Amniotic epithelial cell (primary cell): ENCODE results near the gene LIFR.

Experiments
- DNase-seq: peaks from one replicate; pipeline ENCODE4 v3.0.0-alpha.2; 2010; ENCODE audit warnings: low read depth

The LIFR gene

DNA sequence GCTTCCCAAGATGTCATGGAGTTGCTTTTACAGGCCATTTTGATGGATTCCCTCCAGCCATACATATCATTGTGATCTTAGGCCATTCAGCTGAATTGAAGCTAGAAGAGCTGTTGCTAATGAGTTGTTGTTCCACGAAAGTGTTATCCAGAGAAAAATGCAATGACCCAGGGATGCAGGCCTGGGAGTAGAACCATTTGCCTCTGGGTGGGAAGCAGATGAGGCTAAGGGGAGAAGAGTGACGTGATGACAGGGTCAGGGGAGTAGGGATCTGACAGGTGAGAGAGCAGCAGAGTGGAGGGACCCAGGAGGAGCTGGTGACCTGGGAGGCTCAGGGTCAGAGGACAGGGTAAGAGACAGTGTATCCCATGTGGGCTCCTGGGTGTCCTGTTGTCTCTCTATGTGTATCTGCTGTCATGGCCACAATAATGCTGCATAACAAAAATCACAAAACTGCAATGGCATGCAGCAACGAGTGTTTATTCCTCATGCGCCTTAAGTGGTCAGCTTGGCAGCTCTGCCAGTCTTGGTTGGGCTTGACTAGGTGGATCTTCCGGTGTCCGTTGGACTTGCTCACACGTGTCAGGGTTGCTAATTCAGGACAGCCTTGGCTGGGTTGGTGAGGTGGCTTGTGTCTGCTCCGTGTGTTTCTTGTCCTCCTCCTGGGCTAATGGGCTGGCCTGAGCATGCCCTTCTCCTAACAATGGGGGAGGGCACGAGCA, 90.6 kb downstream of the LIFR start:
- DNase-seq: no peak

- DNase-seq: no peak
Measured at GRCh38 chr5:38465061-38465460, 91.4 kb downstream of the LIFR start.

DNA sequence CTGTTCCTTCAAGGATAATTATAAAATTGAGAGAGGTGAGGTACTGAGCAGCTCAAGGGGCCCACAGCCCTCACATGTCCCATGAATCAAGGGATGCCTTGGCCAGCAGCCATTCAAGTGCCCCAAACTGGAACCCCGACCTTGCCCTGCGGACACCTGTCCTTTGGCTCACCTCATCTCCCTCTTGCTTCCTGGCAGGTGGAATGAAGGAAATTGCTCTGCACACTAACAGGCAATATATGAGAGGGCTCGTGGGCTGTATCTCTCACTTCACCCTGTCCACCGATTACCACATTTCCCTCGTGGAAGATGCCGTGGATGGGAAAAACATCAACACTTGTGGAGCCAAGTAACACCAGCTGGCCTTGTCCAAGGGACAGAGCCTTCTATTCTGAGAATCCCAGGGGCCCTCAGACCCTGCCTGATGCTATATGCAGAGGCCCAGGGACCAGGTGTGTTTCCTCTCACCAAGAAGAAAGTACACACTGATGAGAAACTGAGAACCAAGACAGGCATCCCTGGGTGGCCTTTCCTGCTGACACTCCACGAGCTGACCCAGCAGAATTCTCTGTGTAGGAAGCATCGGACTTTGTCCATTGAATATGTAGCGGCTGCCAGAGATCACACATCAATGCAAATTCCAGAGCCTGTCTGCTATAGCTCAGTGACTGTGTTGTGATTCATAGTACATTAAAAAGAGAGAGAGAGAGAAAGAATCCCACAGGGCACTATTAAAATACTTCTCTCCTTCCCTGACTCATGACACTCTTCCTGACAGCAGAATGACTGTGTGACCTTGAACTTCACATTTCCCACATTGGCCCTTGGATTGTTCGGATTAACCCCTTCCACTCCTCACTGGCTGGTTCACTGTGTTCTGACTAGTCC, 92.6 kb downstream of the LIFR start:
- DNase-seq: peak; percentile 87

DNA sequence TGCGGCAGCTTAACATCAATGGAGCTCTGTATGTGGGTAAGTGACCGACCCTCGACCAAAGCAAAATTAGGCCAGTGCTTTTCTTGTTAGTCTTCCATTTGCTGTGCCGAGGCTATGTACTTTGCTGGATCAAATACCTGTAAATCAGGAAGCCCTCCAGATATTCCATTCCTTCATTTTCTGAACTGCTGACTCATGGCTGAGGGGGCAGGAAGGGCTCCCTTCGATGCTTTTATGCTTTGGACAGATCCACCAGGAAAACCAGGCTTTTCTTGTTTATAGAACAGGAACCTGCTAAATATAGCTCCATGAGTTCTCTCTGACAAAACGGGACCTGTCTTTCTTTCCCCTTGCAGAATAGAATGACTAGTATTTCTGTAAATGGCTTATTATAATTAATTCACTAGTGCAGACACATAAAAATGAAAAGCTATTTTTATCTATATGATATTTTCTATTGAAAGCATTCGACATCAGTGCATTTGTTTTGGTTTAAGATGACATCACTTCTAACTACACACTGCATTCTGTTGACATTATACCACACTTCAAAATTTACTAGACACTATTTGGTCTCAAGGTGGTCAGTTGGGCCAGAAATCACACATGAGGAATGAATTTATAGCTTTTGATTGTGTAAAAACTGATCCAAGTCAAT, 93.3 kb downstream of the LIFR start:
- no peak for DNase-seq

DNA sequence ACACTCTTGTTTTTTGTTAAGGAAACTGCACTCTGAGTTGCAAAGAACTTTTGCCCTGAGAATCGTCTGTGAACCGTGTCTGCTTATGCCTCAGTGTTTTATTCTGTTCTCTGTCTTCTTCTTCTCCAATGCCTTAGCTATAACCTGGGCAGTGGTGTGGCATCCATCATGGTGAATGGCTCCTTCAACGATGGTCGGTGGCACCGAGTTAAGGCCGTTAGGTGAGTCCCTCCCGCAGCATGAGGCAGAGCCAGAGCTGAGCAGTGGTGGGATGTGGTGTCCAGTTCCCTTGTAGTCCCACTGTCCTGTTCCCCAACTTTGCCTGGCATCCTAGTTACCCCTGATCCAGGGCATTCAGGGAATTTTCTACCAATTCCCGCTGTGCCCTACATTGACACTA, 98.3 kb downstream of the LIFR start:
- DNase-seq: no peak

GRCh38 chr5:38456657-38457399, 99.6 kb downstream of the LIFR start:
- peak; percentile 80 for DNase-seq

- DNase-seq: no peak
Measured at GRCh38 chr5:38455796-38456330, 100.6 kb downstream of the LIFR start.

DNA sequence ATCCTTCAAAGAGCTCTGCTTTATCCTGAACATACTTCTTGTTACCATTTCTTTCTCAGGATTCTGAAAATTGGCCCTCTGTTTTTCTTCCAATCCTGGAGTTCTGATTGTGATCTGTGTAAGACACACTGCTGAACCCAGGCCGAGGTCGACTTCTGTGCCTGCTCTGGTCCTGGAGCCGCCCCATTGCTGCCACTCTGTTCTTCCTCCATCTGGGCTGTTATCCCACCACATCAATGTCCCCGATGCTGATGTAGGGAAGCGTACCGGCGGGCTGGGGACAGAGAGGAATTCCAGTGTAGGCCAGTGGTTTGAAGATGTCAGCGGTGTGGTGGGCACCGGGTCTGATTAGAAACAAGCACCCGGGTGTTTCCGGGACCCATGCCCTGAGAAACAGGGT, 102.5 kb downstream of the LIFR start:
- DNase-seq: no peak

- no peak for DNase-seq
Measured at GRCh38 chr5:38453506-38453905, 102.9 kb downstream of the LIFR start.

GRCh38 chr5:38452201-38452600, 104.2 kb downstream of the LIFR start:
- DNase-seq: no peak

DNA sequence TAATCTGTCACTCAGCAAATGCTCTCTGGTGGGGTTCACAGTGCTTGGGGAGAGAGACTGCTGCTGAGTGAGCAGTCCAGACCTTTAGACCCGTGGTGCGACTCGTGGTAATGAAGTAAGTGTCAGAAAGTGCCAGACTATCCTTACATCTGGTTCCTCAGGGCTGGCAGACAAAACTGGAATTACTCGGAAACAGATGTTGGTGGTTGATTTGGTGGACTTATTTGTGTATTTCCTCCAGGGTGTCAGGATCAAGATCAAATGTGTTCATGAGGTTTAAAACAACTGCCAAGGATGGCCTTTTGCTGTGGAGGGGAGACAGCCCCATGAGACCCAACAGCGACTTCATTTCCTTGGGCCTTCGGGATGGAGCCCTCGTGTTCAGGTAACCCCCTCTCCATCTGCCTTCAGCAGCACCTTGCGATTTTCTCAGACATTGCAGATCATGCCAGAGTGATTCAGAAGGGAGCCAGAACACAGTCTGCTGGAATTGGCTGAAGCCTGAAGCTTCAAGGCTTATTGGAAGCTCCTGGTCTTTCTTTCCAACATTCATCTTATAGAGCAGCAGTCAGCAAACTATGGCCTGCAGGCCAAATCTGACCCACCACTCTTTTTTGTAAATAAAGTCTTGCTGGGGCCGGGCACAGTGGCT, 105.2 kb downstream of the LIFR start:
- DNase-seq: no peak

DNA sequence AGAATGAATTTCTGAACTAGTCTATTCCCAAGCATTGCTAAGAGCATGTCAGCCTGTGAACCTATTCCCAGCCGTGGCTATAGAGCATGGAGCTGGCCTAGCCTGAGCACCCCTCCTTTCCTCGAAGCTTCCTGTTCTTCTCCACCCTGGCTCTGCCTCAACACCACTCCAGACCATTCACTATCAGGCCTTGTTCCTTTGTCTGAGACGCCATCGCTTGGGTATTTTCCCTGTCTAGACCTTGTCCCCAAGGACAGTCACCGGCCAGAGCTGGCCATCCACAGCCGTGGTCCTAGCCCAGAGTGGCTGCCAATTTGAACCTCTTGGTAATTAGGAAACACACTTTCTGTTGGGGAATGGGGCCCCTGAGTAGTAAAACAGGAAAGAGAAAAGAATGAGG, 105.8 kb downstream of the LIFR start:
- no peak for DNase-seq

DNA sequence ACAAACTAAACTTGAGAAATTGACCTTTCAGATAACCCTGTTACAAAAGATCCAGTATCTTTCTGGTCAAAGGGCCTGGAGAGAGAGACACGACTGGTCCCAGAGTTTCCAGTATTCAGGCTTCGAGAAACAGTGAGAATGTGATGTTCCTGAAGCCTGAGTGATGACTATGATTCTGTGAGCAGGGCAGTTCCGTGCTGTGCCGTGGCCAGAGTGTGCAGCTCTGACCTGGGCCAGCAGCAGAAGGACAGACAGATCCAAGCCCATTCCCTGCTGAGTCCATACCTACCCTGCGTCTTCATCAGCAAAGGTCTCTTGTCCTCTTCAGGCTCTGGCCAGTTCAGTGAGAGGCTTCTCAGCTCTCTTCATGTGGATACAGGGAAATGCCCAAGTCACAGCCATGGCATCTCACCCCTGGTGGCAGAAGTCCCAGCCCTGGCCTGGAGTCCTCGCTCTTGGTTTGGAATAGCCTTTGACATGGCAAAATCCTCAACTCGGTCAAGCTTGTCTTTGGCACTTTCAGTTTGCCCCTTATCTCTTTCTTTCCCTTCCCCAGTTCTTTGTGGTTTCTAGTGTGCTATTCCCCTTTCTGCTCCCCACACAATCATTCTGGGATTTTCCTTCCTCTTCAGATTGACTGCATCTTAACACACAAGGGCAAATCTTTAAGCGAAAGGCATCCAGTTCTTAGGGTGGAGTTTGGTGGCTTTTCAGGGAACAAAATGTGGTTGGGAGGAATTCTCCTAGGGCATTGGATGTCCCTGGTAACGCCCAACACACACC, 107.7 kb downstream of the LIFR start:
- DNase-seq: peak; percentile 56

DNA sequence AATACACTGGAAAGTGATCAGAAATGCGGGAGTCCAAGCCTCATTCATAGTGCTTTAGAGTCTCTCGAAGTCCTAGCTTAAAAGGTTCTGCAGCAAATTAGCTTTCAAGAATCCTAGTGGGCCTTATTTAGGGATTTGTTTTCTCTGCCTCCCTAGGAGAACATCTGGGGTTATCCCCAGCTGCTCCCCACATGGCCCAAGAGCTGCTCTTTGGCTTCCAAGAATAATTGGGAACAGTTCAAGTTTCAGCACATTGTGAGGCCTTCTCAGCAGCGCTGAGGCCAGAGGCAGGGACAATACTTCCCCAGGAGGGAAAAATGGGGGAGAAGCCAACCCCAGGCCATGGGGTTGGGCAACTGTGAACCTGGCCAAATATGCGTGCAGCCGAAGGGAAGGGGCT, 108.7 kb downstream of the LIFR start:
- no peak for DNase-seq

GRCh38 chr5:38447056-38447455, 109.4 kb downstream of the LIFR start:
- no peak for DNase-seq

GRCh38 chr5:38446029-38446522, 110.4 kb downstream of the LIFR start:
- no peak for DNase-seq

- DNase-seq: no peak
Measured at GRCh38 chr5:38445374-38446028, 110.9 kb downstream of the LIFR start.

GRCh38 chr5:38443390-38443789, 113.1 kb downstream of the LIFR start:
- no peak for DNase-seq

- no peak for DNase-seq
Measured at GRCh38 chr5:38442247-38442573, 114.2 kb downstream of the LIFR start.
